CD4-positive, alpha-beta memory T cell (primary cell): ENCODE measurements around the gene HMGXB4. TPM values are rescaled to one million over a fixed set of nuclear protein-coding genes. Genes with fewer than 3 reads are reported as not detected.
A peak's percentile ranks its signal among the peaks of the same experiment; 100 is the strongest.

ENCODE experiments used
- CTCF ChIA-PET: fragments of 350-600 bp; sonication (Branson Sonifier 250); formaldehyde crosslinking; loops from one replicate; lab custom pipeline; 2021; ENCODE audit warnings: inconsistent platforms; ENCODE audit not compliant: partially characterized antibody; lab: Charles Lee
- POLR2A ChIA-PET: fragments of 350-600 bp; sonication (Branson Sonifier 250); formaldehyde crosslinking; loops from one replicate; lab custom pipeline; 2021; ENCODE audit not compliant: partially characterized antibody; lab: Charles Lee
- DNase-seq, 5 donors: peaks; one replicate each; pipeline versions ENCODE4 v3.0.0 to v3.0.0-alpha.2; 2020 to 2022; ENCODE audit warnings: mixed read lengths in 1 of 5
- H3K27ac ChIP-seq: one replicate; pipeline ENCODE4 v1.7.0; 2013; ENCODE audit warnings: low read depth, low read length
- H3K27me3 ChIP-seq: 2 replicates; pipeline ENCODE4 v1.7.0; 2013; ENCODE audit warnings: mild to moderate bottlenecking, low read length, moderate library complexity; ENCODE audit not compliant: insufficient read depth
- H3K36me3 ChIP-seq: 2 replicates; pipeline ENCODE4 v1.7.0; 2013; ENCODE audit warnings: mild to moderate bottlenecking, low read length, moderate library complexity; ENCODE audit not compliant: insufficient read depth
- H3K4me1 ChIP-seq: 2 replicates; pipeline ENCODE4 v1.7.0; 2013; ENCODE audit warnings: mild to moderate bottlenecking, low read length, moderate library complexity; ENCODE audit not compliant: insufficient read depth
- H3K4me3 ChIP-seq, 2 donors: one replicate each; pipeline ENCODE4 v1.7.0; 2013; ENCODE audit warnings: low read length in 2 of 2, mild to moderate bottlenecking in 1 of 2
- H3K9me3 ChIP-seq, 2 donors: one replicate each; pipeline ENCODE4 v1.7.0; 2013; ENCODE audit warnings: low read length in 2 of 2, control low read depth in 1 of 2; ENCODE audit not compliant: control insufficient read depth in 1 of 2
- H3K27ac Mint-ChIP-seq, 7 donors: one replicate each; pipeline ENCODE4 v1.8.0; 2020 to 2021; ENCODE audit warnings: mixed read lengths in 7 of 7, mild to moderate bottlenecking in 6 of 7, inconsistent platforms in 3 of 7, moderate library complexity in 3 of 7
- H3K27me3 Mint-ChIP-seq, 2 donors: one replicate each; pipeline ENCODE4 v1.8.0; 2020 to 2021; ENCODE audit warnings: mixed read lengths in 2 of 2
- H3K36me3 Mint-ChIP-seq, 2 donors: one replicate each; pipeline ENCODE4 v1.8.0; 2020 to 2021; ENCODE audit warnings: mixed read lengths in 2 of 2, inconsistent platforms in 1 of 2, mild to moderate bottlenecking in 1 of 2
- H3K4me1 Mint-ChIP-seq, 4 donors: one replicate each; pipeline ENCODE4 v1.8.0; 2020 to 2021; ENCODE audit warnings: mixed read lengths in 4 of 4, mild to moderate bottlenecking in 1 of 4
- H3K4me3 Mint-ChIP-seq, 8 donors: one replicate each; pipeline ENCODE4 v1.8.0; 2020 to 2021; ENCODE audit warnings: mixed read lengths in 8 of 8, mild to moderate bottlenecking in 7 of 8, moderate library complexity in 6 of 8, inconsistent platforms in 3 of 8
- H3K9me3 Mint-ChIP-seq, 8 donors: one replicate each; pipeline ENCODE4 v1.8.0; 2020 to 2021; ENCODE audit warnings: mixed read lengths in 8 of 8, mild to moderate bottlenecking in 5 of 8, inconsistent platforms in 3 of 8, moderate library complexity in 1 of 8
- intact Hi-C: fragments of 100-400 bp; cut with micrococcal nuclease; formaldehyde crosslinking; loops from one replicate; pipeline ENCODE4 v1.15.1; 2023
- polyA plus RNA-seq, 2 donors: library from polyadenylated mRNA; unstranded; fragments of 300-500 nt; fragmentation: Illumina TruSeq; gene quantifications; one replicate each; pipeline ENCODE4 v1.2.3, GENCODE V29; 2021
- total RNA-seq, 2 experiments: library from RNA; stranded (reverse); gene quantifications; one replicate each; pipeline ENCODE4 v1.2.3, GENCODE V29; 2021

HMGXB4 gene
- total and polyA plus RNA-seq, 4 experiments from 2014 or later: 8.7 to 25.3 (median 17.5) TPM

GRCh38 chr22:35299673-35300499 is 42.6 kb downstream of the HMGXB4 start, which contains the start of gene TOM1:
Gene TOM1 (plus strand): TSS chr22:35299894. CDS start chr22:35299929, 35 bp downstream.
- Histone ChIP-seq H3K4me1 (peaks cover 26% of the 10 kb centered on the region), H3K36me3 (no peaks in the 10 kb centered on the region), H3K4me3 (peak within 1 kb of the TSS; percentile 53 to 90), H3K27ac (peak within 1 kb of the TSS; percentile 96), H3K27me3 (no peaks in the 10 kb centered on the region), H3K9me3 (no peaks in the 10 kb centered on the region)
- peak; percentile 97 to 100 (median 98) for DNase-seq
- Mint-ChIP-seq H3K27me3 (peaks cover 0 to 1% of the 10 kb centered on the region in 2 donors), H3K4me3 (peak within 1 kb of the TSS; percentile 94 to 100 (median 96)), H3K27ac (peak within 1 kb of the TSS; percentile 98 to 100 (median 100)), H3K4me1 (peaks cover 21 to 51% (median 35%) of the 10 kb centered on the region in 4 donors), H3K36me3 (peaks cover 12 to 25% of the 10 kb centered on the region in 2 donors), H3K9me3 (peaks cover 0 to 1% (median 0%) of the 10 kb centered on the region in 8 donors)
- CTCF ChIA-PET: interaction anchor here (0.6 to 3.7 kb wide), 13 partner anchors 11 to 1188 kb away, joined by 3 to 26 read pairs (median 3); partner anchors contain the start of gene HMGXB4
- intact Hi-C loops: loop anchor here (1.0 to 10.0 kb wide), 4 partner anchors 30 to 1475 kb away; partner anchors contain the start of genes HMGXB4, IFT27 and MCM5
- POLR2A ChIA-PET: interaction anchor here (0.9 to 3.1 kb wide), 17 partner anchors 10 to 361 kb away, joined by 3 to 55 read pairs (median 4); partner anchors contain the start of genes APOL6, HMGXB4 and MCM5

- DNase-seq: no peak
- H3K9me3 ChIP-seq: no peaks in the 10 kb centered on the region
- H3K4me1 Mint-ChIP-seq: peaks cover 29 to 65% (median 47%) of the 10 kb centered on the region in 4 donors
- ChIA-PET CTCF (no interaction called here), POLR2A (interaction anchor here (1.4 to 3.1 kb wide), 3 partner anchors 9 to 44 kb away, joined by 5 to 42 read pairs (median 7); partner anchors contain the start of gene HMGXB4)
- peaks cover 0 to 1% (median 0%) of the 10 kb centered on the region in 8 donors for H3K9me3 Mint-ChIP-seq
- H3K4me1 ChIP-seq: peaks cover 37% of the 10 kb centered on the region
- intact Hi-C loops: loop anchor here (10.0 kb wide), 1 partner anchor 1473 kb away; the partner anchor contains the start of gene IFT27
- peak overlapping the region; percentile 94 to 100 (median 96) for H3K4me3 Mint-ChIP-seq
- peak overlapping the region; percentile 82 to 100 (median 98) for H3K27ac Mint-ChIP-seq
- H3K27me3 ChIP-seq: no peaks in the 10 kb centered on the region
- no peak overlapping the region for H3K4me3 ChIP-seq
- no peak overlapping the region for H3K27ac ChIP-seq
- H3K27me3 Mint-ChIP-seq: peaks cover 0 to 1% of the 10 kb centered on the region in 2 donors
- H3K36me3 Mint-ChIP-seq: peaks cover 13 to 25% of the 10 kb centered on the region in 2 donors
- no peaks in the 10 kb centered on the region for H3K36me3 ChIP-seq
Observed at GRCh38 chr22:35301372-35301874, 44.1 kb downstream of the HMGXB4 start.

GRCh38 chr22:35303029-35303624 is 45.8 kb downstream of the HMGXB4 start:
- H3K9me3 ChIP-seq: no peaks in the 10 kb centered on the region
- Mint-ChIP-seq H3K4me3 (peak overlapping the region in 6 of 8 donors; percentile 5 to 74 (median 48)), H3K27ac (peak overlapping the region in 5 of 7 donors; percentile 7 to 52 (median 37)), H3K27me3 (peaks cover 0 to 1% of the 10 kb centered on the region in 2 donors), H3K9me3 (peaks cover 0 to 1% (median 0%) of the 10 kb centered on the region in 8 donors), H3K4me1 (peaks cover 38 to 81% (median 63%) of the 10 kb centered on the region in 4 donors), H3K36me3 (peaks cover 13 to 28% of the 10 kb centered on the region in 2 donors)
- peaks cover 54% of the 10 kb centered on the region for H3K4me1 ChIP-seq
- H3K27me3 ChIP-seq: no peaks in the 10 kb centered on the region
- intact Hi-C loops: loop anchor here (10.0 kb wide), 1 partner anchor 1472 kb away; the partner anchor contains the start of gene IFT27
- H3K27ac ChIP-seq: no peak overlapping the region
- no peaks in the 10 kb centered on the region for H3K36me3 ChIP-seq
- no peak for DNase-seq
- POLR2A ChIA-PET: no interaction called here
- H3K4me3 ChIP-seq: no peak overlapping the region
- CTCF ChIA-PET: interaction anchor here (1.5 to 1.6 kb wide), 2 partner anchors 11 to 27 kb away, joined by 3 to 4 read pairs; no protein-coding TSS in a partner anchor

GRCh38 chr22:35305525-35306070 is 48.3 kb downstream of the HMGXB4 start:
- H3K4me3 ChIP-seq: no peak overlapping the region
- no peak for DNase-seq
- no peaks in the 10 kb centered on the region for H3K36me3 ChIP-seq
- Mint-ChIP-seq H3K4me1 (peaks cover 49 to 91% (median 76%) of the 10 kb centered on the region in 4 donors), H3K36me3 (peaks cover 13 to 20% of the 10 kb centered on the region in 2 donors), H3K27ac (peak overlapping the region in 6 of 7 donors; percentile 61 to 90 (median 78)), H3K4me3 (peak overlapping the region in 4 of 8 donors; percentile 8 to 75 (median 48)), H3K9me3 (peaks cover 0 to 1% (median 0%) of the 10 kb centered on the region in 8 donors), H3K27me3 (no peaks in the 10 kb centered on the region)
- H3K9me3 ChIP-seq: no peaks in the 10 kb centered on the region
- intact Hi-C loops: loop anchor here (10.0 kb wide), 1 partner anchor 1469 kb away; the partner anchor contains the start of gene IFT27
- CTCF ChIA-PET: interaction anchor here (1.1 to 2.4 kb wide), 5 partner anchors 25 to 48 kb away, joined by 4 to 12 read pairs (median 7); no protein-coding TSS in a partner anchor
- peaks cover 67% of the 10 kb centered on the region for H3K4me1 ChIP-seq
- H3K27me3 ChIP-seq: no peaks in the 10 kb centered on the region
- POLR2A ChIA-PET: interaction anchor here (0.7 to 4.6 kb wide), 6 partner anchors 11 to 94 kb away, joined by 4 to 24 read pairs (median 5); partner anchors contain the start of genes HMGXB4 and MCM5
- H3K27ac ChIP-seq: no peak overlapping the region

- intact Hi-C loops: loop anchor here (10.0 kb wide), 1 partner anchor 1468 kb away; the partner anchor contains the start of gene IFT27
- peak in 3 of 5 donors; percentile 26 to 39 (median 32) for DNase-seq
- Histone ChIP-seq H3K9me3 (no peaks in the 10 kb centered on the region), H3K27ac (peak overlapping the region; percentile 1), H3K4me1 (peaks cover 67% of the 10 kb centered on the region), H3K36me3 (no peaks in the 10 kb centered on the region), H3K4me3 (no peak overlapping the region), H3K27me3 (no peaks in the 10 kb centered on the region)
- H3K9me3 Mint-ChIP-seq: peaks cover 0 to 1% (median 0%) of the 10 kb centered on the region in 8 donors
- H3K36me3 Mint-ChIP-seq: peaks cover 13 to 22% of the 10 kb centered on the region in 2 donors
- H3K27ac Mint-ChIP-seq: peak overlapping the region; percentile 77 to 88 (median 87)
- H3K4me1 Mint-ChIP-seq: peaks cover 55 to 93% (median 78%) of the 10 kb centered on the region in 4 donors
- POLR2A ChIA-PET: interaction anchor here (0.7 to 4.6 kb wide), 10 partner anchors 7 to 342 kb away, joined by 3 to 24 read pairs (median 4); partner anchors contain the start of genes APOL6, HMGXB4 and MCM5
- CTCF ChIA-PET: interaction anchor here (1.0 to 2.4 kb wide), 6 partner anchors 9 to 48 kb away, joined by 4 to 12 read pairs (median 6); no protein-coding TSS in a partner anchor
- H3K27me3 Mint-ChIP-seq: no peaks in the 10 kb centered on the region
- peak overlapping the region in 7 of 8 donors; percentile 41 to 80 (median 69) for H3K4me3 Mint-ChIP-seq
Observed at GRCh38 chr22:35306350-35306967, 49.2 kb downstream of the HMGXB4 start.
